Breast epithelium (tissue), 3 donors: ENCODE data around the gene PARP16.

Experiments used
- POLR2A ChIP-seq: fragments of 450-650 bp; IDR thresholded peaks from one replicate; pipeline ENCODE4 v1.6.1; 2016; ENCODE audit warnings: antibody characterized with exemption, mild to moderate bottlenecking, moderate library complexity
- POLR2AphosphoS5 ChIP-seq, 3 donors: sonication (generic); formaldehyde crosslinking; IDR thresholded peaks; one replicate each; pipeline ENCODE4 v1.6.1; 2017; ENCODE audit warnings: antibody characterized with exemption in 3 of 3

- TF ChIP-seq POLR2A (no peak), POLR2AphosphoS5 (IDR thresholded peaks at IDR 0.05) (no peak)
Observed at GRCh38 chr15:65300924-65301441, 14.3 kb upstream of the PARP16 start.
